AG08396 (cell line): ENCODE data around the gene SELENOM.
"Not testable (repeated sequence)": the region's sequence is repeated elsewhere in the genome, so short reads cannot be mapped to it uniquely, and the experiment has no call there.

Experiments
- DNase-seq: peaks from one replicate; pipeline ENCODE4 v3.0.0; 2012; ENCODE audit warnings: low spot score, mixed read lengths

SELENOM gene

DNA sequence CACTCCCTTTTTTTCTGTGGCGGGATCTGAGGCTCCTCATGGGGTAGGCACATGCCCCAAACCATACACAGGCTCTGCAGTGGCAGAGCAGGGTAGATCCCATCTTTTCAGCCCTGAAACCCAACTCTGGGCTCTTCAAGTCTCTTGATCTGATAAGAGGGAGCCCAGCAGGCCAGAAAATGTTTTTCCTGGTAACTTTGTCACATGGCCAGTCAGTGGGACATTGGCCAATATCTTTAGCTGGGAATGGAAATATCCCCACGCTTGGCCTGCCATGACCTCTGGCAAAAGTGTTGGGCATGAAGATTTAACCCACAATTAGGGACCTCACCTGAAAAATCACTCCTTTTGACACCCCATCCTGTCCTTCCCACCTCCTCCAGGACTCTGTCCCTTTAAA is 23.5 kb upstream of the SELENOM start:
- no peak for DNase-seq

DNA sequence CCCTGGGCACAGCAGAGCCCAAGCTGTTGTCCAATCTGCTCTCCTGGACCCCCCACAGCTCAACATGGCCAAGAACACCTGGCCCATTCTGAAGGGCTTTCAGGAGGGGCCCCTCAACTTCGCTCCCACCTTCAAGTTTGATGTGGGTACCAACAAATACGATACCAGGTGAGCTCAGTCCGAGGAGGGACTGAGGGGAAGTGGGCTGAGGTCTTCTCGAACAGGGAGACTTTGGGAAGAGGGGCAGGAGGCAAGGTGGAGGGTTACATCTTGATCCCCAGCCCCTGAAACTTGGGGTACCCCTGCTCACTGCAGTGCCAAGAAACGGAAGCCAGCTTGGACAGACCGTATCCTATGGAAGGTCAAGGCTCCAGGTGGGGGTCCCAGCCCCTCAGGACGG is 20.8 kb upstream of the SELENOM start:
- no peak for DNase-seq

DNA sequence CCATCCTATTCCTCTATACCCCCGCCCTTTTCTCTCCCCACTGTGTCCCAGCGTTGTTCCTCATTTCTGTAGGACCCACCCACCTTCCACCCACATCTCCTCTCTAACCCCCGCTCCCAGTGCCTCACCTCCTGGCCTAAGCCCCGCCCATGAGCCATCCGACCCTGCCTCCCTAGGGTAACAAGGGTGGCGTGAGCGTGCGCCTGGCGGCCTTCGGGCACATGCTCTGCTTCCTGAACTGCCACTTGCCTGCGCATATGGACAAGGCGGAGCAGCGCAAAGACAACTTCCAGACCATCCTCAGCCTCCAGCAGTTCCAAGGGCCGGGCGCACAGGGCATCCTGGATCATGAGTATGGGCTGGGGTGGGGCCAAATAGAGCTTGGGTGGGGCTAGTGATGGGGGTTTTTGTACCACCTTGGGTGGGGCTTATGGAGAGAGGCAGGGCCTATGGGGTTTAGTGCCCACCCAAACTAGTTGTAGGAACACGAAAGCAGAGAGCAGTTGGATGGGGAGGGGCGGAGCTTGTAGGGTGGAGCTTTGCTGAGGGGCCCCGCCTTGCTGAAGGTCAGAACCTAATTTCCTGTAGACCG is 19.9 kb upstream of the SELENOM start:
- DNase-seq: no peak

DNA sequence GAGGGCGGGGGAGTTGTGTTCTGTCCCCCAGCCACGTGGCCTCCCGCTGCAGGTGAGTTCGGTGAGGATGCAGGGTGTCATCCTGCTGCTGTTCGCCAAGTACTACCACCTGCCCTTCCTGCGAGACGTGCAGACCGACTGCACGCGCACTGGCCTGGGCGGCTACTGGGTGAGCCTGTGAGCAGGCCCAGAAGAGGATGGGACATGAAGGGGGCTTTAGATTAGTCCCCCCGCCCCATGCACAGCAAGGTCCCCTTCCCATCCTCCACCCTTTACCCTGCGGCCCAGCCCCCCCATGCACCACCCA is 19.5 kb upstream of the SELENOM start:
- DNase-seq: no peak

DNA sequence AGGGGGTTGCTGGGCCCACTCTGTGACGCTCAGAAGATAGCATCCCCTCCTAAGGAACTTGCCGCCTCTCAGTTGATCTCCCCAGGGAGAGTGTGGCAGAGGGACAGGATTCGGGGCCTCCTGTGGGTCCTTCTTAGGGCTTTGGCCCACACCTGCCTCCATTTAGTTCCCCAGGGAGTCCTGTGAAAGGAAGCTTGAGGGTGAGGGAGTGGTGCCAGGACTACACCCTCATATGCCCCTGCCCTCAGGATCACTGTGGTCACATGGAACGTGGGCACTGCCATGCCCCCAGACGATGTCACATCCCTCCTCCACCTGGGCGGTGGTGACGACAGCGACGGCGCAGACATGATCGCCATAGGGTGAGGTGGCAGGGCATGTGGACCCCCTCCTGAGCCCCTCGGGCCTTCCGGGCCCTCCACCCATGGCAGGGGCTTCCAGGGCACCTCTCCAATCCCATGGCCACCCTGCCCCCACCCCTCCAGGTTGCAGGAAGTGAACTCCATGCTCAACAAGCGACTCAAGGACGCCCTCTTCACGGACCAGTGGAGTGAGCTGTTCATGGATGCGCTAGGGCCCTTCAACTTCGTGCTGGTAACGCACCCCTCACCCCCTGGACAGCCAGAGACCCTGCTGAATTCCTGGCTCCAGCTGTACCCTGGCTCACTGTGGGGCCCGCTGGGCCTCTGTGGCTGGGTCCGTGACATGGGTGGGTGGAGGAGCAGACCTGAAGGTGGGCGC is 18.9 kb upstream of the SELENOM start:
- DNase-seq: no peak

DNA sequence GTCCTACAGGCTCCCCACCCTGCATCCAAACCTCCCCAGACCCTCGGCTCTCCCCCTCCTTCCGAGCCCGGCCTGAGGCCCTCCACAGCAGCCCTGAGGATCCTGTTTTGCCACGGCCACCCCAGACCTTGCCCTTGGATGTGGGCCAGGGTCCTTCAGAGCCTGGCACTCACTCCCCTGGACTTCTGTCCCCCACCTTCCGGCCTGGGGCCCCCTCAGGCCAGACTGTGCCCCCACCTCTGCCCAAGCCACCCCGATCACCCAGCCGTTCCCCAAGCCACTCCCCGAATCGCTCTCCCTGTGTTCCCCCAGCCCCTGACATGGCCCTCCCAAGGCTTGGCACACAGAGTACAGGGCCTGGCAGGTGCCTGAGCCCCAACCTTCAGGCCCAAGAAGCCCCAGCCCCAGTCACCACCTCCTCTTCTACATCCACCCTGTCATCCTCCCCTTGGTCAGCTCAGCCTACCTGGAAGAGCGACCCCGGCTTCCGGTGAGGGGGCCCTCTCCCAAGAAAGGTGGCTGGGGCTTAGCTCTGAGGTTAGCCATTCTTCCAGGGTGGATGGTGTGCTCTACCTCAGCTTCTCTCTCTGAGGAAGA is 18.3 kb upstream of the SELENOM start:
- DNase-seq: no peak

DNA sequence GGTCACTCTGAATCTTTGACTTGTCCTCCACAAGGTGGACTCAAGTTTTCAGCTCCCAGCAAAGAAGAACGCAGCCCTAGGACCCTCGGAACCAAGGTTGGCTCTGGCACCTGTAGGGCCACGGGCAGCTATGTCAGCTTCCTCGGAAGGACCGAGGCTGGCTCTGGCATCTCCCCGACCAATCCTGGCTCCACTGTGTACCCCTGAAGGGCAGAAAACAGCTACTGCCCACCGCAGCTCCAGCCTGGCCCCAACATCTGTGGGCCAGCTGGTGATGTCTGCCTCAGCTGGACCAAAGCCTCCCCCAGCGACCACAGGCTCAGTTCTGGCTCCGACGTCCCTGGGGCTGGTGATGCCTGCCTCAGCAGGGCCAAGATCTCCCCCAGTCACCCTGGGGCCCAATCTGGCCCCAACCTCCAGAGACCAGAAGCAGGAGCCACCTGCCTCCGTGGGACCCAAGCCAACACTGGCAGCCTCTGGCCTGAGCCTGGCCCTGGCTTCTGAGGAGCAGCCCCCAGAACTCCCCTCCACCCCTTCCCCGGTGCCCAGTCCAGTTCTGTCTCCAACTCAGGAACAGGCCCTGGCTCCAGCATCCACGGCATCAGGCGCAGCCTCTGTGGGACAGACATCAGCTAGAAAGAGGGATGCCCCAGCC is 17.6 kb upstream of the SELENOM start:
- DNase-seq: no peak

DNA sequence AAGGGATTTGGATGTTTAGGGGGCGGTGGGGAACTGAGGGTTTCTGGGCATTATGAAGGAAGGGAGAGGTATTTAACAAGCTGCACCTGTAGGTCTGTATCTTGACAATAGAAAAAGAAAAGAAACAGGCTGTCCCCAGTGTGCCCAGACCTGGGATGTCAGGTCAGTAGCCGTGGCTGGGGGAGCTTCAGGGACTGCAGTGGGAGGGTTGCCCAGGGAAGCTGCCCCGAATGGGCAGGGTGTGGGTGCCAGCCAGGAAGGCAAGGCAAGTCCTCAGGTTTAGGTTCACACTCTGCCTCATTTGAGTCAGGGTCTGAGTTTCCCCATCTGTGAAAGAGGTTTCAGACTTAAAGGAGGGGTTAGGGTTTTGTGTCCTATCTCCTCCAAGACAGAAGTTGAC is 16.9 kb upstream of the SELENOM start:
- DNase-seq: no peak

DNA sequence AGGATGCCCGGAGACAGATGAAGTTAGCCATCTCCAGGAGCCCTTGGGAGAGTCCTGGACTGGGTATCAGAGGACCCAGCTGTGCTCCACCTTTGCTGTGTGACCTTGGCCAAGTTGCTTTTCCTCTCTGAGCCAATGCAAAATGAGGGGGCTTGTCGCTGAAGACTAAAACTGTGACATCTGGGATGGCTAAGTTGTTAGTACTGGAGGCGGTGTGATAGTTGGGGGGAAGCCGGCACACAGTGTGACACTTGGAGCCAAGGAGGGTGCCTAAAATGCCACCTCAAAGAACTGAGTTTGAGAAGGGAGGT is 15.9 kb upstream of the SELENOM start:
- no peak for DNase-seq

DNA sequence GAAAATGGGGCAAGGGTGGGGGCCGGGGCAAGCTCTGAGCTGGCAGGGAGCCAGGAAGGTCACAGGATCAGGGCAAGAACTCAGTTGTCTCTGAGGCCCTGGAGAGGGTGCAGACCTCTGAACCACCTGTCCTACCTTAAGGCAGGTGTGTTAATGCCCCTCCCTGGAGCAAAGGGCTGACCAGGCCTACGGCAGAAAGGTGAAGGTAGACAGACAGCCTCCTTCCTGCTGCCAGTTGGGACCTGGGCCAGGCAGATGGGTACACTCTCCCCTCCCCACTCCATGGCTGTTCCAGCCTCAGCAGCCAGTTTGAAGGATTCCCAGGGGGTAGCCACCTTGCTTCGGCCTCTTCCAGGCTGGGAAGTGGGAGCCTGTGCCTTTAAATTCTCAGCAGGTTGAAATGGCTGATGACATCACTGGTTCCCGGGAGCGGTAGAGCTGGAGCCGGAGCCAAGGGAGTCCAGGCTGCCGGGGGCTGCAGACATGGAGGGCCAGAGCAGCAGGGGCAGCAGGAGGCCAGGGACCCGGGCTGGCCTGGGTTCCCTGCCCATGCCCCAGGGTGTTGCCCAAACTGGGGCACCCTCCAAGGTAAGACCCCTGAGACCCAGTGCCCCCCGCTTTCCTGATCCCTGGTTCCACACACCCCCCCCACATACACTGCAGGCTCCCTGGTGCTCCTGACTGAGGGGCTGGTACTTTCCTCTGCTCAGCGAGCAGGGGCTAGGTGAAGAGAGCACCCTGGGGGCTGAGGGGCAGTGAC is 15.3 kb upstream of the SELENOM start, which contains the start of gene INPP5J:
Gene INPP5J, plus strand, starts transcription at position 435 of the 760 bp plus-strand sequence. Its CDS starts 49 bp downstream, at position 484.
- peak; percentile 77 for DNase-seq

DNA sequence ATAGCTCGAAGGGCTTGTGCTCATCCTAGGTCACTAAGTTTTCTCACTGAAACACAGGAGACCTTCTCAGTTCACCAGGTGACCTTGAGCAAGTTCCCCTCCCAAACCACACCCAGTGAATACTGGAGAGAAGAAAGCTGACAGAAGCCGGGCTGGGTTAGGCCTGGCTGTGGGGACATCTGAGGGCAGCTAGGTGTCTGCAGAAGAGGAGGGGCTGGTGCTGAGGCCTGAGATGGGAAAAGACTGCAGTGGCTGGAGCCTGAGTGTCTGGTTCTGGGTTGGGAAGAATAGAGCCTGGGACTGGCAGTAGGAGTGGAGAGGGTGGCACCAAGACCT is 14.8 kb upstream of the SELENOM start:
- DNase-seq: no peak

DNA sequence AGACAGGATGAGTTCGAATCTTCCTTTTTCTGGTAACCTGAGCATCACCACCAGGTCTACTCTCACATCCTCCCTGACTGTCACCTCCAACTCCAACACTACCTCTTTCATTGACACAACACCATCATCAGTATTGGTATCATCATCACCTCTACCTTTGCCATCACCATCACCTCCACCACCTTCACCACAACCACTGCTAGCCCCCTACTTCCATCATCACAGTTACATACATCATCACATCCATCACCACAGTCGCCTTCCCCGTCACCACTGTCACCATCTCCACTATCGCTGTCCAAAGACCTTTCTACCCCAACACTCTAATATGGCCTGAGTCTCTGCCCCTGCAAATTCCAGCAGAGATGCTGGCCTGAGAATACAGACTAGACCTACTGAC is 14.0 kb upstream of the SELENOM start:
- no peak for DNase-seq

DNA sequence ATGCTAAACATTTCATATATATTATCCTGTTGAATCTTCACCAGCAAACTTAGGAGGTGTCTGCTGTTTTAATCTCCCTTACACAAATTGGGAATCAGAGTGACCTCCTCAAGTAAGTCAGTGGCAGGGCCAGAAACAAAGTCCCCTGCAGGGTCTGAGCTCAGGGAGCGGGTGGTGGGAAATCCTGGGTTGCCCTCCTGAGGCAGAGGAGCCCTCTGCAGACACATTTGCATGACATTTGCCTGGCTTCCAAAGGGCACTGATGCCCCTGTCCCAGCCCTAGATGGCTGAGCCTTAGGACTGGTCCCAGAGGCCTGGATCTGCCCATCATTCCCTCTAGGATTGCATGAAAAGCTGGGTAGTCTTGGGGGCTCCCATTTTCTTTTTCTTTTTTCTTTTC is 13.3 kb upstream of the SELENOM start:
- no peak for DNase-seq

DNA sequence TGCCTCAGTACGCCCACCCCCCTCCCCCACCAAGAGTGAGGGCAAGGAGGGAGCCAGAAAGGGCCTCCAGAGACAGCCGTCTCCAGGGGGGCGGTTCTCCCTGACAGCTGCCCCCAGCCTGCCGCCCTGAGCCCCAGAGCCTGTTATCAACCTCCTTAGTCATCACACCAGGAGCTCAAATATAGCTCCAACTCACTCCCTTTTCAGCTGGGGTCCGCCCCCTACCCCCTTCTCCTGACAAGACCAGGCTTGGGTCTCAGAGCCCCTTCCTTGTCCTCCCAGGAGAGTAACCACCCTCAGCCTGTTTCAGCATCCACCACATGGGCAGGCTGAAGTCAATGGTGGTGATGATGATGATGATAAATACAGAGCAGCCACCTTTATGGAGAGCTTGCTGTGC is 12.9 kb upstream of the SELENOM start:
- no peak for DNase-seq

DNA sequence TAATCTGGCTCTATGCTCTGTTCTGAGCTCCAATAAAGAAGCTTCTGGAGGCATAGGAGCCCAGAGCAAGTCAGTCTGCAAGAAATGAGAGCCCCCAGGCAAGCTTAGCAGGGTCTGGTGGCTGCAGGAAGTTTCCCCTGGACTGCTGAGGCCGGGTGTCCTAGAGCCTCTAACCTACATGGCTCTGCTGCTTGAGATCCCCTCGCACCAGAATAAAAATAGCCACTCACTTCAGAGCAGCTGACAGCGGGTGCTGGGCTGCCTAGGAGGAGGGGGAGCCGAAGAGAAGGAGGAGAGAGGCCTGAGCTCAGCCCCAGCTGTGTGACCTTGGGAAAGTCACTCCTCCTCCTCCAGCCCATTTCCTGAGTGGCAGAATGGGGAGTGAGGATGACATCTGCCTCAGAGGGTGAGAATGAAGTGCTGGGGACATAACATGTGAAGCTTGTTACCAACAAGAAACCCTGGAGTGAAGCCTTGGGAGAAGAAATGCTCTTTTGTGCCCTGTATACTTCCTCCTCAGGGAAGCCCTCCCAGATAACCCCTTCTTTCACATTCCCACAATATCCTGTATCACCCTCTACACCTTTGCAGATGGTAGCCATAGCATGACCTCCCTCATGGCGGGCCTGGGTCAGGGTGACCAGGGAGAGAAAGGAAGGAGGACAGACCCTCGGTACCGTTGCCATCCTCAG is 11.8 kb upstream of the SELENOM start:
- no peak for DNase-seq

DNA sequence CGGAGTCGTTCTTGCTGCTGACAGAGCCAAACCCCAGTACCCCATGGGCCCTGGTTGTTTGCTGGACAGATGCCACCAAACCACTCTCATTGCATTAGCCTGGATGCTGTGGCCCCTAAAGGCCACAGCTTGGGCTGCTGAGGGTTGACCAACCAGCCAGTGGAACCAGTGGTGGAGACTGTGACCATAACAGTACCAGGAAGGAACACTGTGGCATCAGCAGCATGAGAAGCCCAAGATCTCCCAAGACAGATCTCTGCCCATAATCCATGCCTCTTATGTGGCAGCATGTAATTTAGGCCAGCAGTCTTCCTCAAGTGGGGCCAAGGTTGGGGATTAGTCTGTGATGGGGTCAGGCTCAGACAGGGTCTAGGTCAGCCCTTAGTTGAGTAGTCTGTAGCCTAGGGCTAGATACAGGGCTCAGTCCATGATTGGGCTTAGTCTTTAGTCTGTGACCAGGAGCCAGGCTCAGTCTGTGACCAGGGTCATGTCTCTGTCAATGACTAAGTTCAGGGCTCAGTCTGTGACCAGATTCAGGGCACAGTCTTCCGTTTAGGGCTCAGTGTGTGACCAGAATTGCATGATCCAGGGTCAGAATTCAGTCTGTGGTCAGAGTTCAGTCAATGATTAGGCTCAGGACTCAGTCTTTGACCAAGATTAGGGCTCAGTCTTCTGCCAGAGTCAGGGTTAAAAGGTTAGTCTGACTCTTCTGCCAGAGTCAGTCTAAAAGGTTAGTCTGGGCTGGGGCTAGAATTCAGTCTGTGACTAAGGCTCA is 10.9 kb upstream of the SELENOM start:
- DNase-seq: no peak

DNA sequence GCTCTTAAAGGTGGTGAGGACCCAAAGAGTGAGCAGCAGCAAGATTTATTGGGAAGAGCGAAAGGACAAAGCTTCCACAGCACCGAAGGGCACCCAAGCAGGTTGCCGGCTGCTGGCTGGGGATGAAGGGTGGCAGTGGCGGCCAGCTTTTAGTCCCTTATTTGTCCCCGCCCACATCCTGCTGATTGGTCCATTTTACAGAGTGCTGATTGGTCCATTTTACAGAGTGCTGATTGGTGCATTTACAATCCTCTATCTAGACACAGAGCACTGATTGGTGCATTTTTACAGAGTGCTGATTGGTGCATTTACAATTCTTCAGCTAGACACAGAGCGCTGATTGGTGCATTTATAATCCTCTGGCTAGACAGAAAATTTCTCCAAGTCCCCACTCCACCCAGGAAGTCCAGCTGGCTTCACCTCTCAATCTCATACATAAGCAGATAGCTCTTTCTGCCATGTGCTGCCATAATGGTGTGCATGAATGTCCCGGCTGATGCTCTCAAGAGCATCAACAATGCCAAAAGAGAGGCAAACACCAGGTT is 5.3 kb upstream of the SELENOM start:
- not testable (repeated sequence) for DNase-seq

DNA sequence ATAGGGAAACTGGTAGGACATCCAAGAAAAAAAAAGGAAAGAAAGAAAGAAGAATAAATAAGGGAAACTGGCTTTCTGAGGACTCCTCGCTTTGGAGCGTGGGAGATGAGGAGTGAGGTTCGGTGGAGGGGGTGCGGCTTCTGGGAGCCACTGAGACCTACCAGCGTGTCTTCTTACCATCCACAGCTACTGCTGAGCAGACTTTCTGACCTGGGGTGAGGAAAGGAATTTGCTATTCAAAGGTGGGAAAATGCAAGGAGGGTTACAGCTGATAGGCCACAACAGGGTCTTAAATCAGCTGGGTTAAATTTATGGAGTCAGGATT is 488 bp upstream of the SELENOM start:
- no peak for DNase-seq

DNA sequence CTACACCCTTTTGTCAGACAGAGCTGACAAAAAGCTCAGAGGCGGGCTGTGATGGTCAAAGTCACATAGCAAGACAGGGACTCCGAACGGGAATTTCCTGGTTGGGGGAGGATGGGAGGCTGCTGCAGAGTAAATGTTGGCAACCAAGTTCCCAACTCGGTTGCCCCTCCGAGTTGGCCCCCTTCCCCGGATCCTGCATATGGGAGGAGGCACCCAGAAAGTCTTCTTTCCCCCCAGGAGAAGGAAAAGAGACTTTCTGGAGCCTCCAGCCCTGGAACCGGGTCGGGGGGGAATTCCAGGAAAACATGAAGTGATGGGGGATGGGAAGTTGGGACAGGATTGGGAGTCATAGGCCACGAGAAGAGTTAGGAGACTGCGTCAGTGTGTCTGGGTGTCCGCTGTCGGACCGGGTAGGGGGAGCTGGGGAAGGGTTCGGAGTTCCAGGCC is 614 bp downstream of the SELENOM start:
- DNase-seq: peak; percentile 63

DNA sequence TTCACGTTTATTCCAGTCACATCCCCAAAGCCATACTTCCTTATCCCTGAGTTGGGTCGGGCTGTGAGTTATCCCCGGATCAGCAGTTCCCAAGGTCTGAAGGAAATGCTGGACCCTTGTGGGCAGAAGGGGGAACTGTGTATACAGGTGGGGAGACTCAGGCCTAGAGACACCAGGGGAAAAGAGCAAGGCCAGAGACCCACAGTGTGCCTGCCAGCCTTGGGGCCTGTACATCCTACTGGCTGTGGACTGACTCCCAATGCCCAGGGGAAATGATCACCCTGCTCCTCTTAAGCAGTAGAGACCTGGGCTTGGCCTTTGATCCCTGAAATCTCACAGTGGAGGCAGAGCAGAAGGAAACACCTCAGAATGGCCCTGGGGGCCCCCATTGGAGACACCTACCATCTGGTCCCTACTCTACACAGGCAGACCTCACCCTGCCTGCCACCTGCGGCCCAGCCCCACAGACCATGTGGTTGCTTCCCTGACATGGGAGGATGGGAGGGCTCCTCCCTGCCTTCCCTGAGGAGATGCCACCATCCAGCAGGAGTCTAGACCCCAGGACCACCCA is 1.3 kb downstream of the SELENOM start:
- no peak for DNase-seq
